HG02973 (cell line): Measurements from ENCODE around the gene CTNNA3.

ENCODE experiments used
- ATAC-seq: cut with Tn5 transposase; IDR thresholded peaks from one replicate; pipeline ENCODE4 v1.9.1; 2021; ENCODE audit warnings: moderate library complexity; ENCODE audit not compliant: unreplicated experiment

Gene CTNNA3

DNA sequence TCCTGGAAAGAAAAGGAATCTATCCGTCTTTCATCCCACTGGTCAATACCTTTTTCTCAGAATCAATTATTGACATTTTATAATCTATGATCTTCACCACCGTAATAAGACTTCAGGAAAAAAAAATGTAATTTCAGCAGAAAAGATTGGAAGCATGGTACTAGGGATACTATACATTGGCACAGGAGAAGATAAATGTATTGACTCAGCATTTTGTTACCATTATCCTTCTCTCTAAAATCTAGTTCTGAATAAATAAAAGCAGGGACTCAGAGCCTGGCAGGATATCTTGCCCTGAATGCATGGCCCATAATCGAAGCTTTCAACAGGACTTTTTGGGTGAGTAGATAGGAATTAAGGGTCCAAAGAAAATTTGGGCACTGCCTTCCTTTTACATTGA is 649.5 kb downstream of the CTNNA3 start:
- no peak for ATAC-seq

DNA sequence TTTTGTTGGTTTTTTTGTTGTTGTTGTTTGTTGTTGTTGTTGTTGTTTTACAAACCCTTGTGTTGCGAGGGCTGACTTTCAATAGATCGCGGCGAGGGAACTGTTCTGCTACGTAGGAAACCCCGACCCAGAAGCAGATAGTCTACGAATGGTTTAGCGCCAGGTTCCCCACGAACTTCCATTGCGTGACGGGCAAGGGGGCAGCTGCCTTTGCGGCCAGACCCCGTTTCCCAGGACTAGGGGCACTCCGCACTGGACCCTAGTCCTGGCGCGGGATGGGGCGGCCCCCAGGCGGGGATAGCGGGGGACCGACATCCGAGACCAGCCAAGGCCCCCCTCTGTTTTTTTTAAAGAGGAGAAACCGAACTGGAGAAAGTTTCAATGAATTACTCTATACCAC is 650.6 kb downstream of the CTNNA3 start:
- ATAC-seq = no peak

DNA sequence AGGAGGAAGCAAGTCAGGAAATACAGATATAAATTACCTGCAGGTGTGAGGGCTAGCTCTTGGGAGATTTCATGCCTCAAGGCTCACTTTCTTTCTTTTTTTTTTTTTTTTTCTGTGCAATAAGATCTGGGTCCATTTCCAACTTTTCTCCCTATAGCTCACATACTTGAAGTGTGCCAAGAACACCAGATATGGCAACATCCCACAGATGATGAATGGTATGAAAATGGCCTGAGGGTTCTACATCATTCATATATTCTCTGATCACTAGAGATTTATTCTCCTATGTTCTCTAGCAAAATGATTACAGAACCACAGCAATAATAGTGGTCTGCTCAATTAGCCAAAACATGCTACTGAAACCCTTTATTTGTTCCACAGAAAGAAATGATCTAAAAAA is 653.0 kb downstream of the CTNNA3 start:
- no peak for ATAC-seq

DNA sequence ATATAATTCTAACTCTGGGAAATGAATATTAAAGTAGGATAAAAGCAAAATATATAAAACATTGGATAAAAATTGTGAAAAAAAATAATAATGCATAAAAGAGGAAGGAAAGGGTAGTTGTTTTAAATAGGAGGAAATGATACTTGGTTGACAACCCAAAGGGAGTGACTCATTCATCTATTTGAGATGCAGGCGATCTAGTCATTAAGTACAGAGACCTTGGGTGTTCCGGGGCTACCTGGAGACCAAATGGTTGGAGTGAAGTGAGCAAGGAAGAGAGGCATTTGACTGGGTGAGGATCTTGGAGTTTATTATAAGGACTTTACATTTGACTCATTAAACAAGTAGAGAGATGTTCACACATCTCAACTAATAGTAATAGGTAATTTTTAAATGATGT is 659.2 kb downstream of the CTNNA3 start:
- no peak for ATAC-seq

DNA sequence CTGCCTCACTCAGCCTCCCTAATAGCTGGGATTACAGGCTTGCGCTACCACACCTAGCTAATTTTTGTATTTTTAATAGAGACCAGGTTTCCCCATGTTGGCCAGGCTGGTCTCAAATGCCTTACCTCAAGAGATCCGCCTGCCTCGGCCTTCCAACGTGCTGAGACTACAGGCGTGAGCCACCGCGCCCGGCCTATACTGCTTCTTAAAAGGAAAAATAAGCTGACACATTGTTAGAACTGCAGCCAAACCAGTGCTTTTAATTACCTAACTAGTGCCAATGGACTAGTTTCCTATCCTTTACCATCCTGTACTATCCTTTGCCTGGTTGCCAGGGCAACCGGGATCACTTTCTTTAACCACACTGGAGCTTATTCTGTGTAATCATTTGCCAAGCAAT is 662.1 kb downstream of the CTNNA3 start:
- ATAC-seq = no peak

DNA sequence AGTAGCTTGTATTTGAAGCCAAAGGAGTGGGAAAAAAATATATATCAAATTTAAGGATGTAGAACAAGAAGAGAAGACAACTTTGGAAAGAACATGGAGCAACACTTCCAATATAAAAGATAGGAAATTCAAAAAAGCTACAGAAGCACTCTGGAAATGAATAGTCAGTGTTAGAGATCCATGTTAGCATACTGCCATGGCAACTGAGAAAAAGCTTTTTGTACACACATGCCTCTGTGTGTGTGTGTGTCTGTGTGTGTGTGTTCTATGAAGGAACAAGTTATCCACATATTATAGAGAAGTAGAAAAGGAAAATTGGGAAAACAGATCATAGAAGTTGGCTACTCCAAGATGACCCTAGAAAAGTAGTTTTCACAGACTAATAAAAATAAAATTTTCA is 673.9 kb downstream of the CTNNA3 start:
- ATAC-seq = no peak

DNA sequence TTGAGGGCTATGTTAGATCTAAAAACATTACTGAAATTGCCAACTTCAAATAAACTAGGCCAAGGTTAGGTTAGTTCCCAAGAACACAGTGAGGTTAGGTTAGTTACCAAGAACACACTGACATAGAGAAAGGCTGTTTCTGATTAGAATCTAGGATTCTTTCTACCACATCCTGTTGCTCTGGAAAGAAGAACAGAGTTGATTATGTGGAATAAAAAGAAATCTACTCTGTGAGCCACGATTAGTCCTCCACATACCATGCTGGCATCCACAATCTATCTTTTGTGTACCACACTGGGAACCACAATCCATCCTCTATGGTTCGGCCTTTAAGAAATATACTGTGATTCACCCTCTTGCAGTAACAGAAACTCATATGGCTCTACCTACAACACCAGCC is 678.8 kb downstream of the CTNNA3 start:
- no peak for ATAC-seq

DNA sequence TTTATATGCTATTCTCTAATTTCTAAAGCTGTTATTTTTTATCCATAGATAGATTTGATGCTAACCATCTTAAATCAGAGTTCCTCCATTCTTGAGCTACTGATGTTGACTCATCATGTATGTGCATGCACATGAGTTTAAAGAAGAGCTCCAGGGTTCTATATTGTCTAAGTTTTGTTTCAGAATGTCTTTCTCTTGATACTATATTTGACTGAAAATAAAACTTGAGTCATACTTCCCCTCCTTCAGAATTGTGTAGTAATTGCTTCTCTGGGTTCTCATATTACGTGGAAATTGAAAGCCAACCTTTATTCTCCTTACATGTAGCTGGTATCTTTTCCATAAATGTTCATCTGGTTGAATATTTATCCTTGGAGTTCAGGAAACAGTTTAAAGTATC is 680.8 kb downstream of the CTNNA3 start:
- ATAC-seq = no peak

DNA sequence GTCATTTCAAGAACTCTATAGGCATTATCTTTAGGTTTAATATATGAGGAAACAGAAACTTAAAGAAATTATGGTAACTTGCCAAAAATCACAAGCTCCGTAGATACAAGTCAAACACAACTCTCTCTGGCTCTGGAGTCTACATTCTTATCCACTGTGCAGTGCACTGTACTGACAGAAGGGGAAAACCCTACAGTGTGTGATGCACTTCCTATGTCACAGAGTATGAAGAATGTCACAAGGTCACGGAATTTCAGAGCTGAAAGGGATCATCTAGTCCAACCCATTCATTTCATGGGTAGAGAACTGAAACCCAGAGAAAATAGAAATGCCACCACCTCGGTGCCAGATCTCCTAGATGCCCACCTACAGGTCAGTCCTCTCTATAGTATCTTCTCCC is 684.0 kb downstream of the CTNNA3 start:
- no peak for ATAC-seq

DNA sequence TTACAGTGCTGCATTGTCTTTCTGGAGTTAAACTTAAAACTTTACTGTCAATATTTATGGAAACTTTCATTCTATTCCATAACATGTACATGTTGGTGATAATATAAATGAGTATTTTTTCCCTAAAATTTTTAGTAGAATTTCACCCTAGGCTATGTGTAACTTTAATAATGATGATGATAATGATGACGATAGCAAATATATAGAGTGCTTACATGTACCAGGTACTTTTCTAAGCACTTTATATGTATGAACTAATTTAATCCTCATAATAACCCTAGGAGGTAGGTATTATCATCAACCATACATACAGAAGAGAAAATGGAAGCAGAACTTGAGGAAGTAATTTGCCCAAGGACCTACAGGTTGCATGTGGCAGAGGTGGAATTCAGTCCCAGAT is 684.5 kb downstream of the CTNNA3 start:
- no peak for ATAC-seq

DNA sequence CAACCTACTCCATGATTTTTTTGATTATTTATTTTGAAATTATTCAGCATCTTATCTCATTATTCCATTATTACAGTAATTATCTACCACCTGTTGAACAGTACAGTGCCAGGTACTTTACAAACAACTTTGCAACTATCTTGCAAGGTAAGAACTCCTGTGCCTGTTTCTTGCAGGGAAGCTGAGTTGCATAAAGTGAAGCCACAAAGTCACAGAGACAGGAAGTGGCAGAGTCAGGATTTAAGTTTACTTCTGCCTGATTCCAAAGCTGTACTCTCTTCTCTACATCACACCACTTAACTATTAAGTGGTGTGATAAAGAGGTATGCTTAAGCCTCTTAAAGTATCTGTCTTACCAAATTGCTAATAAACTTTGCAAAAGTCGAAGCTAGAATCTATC is 690.0 kb downstream of the CTNNA3 start:
- ATAC-seq = no peak

DNA sequence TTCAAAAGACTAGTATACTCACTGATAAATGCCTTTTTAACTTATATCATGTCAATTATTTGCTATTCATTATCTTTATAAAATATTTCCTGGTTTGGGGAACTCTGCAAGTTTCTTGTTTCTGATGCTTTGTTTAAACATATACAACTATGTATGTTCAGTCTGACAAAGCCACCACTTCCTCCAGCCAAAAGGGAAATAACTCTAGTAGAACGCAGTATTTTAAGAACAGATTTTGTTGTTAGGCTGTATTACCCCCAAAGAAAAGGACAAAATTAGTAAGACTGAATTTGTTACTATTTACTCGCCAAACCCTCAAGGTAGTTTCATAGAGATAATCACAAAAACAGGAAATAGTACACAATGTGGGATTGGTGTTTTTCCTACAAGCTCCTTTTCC is 691.3 kb downstream of the CTNNA3 start:
- ATAC-seq = no peak

DNA sequence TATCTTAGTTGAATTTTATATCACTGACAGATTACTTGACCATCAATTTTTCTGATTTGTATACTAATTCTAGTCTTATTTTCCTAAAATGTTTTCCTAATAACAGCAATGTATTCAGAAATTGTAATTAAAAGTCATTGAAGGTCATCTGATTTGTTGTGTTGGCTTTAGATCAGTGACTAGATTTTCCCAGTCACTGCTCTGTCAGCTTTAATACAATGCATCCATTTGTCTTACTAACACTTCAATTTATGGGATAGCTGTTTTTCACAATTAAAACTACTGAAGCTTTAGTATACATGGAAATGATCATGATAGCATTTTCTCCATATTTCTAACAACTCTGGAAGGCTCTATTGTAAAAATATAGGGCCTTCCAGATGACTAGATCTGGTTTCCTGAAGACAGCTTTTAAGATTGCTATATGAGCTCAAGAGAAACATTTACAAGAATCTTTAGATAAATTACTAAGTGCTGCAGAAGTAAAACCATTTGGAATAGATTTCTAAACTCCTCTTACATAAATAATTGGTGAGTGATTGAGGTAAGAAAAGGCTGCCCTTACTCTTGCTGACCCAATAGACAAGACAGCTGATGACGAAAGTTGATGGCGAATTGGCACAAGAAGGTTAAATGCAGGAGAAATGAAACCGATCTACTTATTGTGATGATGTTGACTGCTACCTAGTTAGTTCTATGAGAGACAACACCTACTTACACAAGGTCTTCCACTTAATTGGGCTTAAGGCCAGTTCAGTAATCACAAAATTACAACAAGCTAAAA is 696.0 kb downstream of the CTNNA3 start:
- no peak for ATAC-seq

DNA sequence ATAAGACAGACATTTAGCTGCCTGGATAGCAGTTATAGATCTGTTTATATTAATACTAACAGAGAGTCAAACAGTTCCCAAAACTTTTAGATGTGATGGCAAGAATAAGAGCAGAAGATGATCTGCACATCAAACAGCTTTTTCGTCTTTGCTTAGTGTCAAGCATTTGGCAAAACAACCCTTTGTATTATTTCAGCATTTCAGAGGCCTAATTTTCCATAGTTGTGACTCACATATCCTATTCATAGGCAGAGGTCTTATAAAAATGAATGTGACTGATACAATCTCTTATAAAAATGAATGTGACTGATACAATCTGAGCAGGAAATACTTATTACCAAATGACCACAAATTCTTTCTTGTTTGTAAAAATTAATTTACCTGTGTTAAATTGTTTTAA is 699.0 kb downstream of the CTNNA3 start:
- ATAC-seq = no peak

DNA sequence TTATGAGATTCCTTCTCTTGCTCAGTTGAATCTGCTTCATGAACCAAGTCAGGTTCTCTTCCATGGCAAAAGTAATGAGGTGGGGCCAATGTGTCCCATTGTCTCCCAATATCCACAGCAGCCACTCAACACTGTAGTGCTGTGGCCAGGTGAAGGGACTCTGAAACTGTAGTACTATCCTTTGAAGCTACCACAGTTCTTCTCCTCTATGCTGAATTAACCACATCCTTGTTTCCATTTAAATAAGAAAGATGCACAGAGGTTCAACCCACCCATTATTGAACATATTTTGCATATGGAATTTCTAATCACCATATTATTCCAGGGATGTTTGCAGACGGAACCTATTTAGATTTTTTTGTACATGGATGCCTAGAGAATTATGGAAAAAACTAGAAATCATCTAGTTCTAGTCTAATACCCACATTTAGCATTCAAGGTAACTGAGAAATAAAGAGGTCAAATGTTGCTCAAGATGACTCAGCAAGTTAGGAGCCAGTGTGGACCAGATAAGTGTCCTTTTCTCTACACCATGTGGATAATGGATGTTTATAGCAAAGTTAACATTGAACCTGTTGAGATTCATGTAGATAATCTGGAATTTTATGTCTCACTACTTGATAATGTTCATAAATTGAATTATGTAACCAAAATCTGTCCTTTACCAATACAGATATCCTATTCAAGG is 705.7 kb downstream of the CTNNA3 start:
- ATAC-seq = no peak

DNA sequence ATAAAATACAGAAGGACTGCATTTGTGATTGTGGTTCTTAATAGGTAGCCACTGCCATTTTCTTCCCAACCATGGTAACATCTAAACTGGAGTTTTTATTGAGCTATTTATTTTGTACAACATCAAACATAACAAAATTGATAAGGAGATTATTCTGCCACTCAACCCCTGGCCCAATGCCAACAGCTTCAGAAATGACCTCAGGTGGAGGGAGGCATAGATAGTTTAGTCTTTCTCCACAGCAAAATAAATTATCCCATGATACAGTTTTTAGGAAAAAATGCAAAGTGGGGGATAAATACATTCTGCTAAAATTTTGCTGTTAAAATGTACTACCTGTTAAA is 712.5 kb downstream of the CTNNA3 start:
- no peak for ATAC-seq

DNA sequence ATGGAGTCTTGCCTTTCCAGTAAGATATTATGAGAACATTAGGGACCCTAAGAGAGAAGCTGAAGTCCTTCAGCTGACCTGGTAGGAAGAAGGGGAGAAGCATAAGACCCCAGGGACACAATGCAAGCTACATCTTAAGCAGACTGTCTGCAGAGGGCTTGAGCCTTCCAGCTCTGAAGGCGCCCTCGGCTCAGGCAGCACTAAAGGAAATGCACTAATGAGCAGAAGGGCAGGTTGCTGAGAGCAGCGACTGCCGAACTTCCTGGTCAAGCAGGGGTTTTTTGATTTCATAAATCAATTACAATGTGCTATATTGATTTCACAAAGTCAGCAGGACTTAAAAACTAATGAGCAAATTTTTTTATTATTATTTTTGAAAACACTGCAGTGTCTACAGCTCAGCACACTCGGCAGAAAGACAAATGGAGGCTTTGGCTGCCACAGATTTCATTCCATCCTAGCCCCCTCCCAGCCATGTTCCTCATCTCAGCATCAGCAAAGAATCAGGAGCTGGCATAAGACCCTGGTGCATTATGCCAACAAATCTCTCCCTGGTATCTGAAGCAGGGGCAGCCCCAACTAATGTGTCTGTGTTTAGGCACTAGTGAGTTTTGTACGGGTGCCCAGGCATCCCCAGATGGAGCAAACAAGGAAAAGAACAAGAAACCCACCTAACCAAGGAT is 713.1 kb downstream of the CTNNA3 start:
- ATAC-seq = no peak

DNA sequence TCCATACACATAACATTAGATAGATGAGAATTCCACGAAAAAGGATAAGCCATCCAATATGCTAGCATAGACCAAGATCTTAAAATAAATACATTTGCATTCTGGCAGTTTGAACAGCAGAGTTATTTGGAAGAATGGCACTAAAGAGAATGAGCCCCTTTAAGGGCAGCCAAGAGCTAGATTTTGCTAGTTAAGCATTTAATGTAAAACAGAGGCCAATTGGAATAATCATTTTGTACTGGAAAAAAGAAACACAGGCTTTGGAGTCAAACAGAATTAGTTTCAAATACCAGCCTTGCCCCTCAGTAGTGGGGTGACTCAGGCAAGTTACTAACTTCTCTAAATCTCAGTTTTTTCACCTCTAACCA is 714.0 kb downstream of the CTNNA3 start:
- no peak for ATAC-seq

DNA sequence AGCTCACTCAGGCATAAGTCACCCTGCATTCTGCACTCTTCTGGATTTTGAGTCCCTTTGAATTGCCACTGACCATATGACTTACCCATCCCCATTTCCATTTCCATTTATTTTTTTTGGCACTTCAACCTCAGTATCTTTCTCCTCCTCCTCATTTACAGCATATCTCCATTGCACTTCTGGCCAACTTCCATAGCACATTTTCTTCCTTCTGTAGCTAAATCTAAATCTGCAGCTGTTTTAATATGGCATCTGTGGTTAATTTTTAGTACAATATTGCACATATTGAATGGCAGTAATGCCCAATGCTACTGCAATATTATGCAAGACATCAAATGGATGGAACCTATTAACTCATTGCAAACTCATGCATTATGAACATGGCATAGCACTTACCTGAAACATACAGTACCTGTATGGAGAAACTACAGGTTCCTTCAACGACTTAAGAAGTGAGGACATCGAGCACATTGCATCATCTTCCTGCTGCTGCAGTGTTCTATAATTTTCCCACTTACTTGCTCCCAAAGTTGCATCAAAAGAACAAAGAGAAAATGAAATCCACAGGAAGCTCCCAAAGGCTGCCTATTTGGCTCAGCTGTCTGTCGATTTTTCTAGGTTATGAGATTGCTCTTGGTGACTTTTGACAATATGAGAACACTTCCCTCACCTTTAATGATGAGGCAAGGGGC is 714.5 kb downstream of the CTNNA3 start:
- ATAC-seq = no peak

DNA sequence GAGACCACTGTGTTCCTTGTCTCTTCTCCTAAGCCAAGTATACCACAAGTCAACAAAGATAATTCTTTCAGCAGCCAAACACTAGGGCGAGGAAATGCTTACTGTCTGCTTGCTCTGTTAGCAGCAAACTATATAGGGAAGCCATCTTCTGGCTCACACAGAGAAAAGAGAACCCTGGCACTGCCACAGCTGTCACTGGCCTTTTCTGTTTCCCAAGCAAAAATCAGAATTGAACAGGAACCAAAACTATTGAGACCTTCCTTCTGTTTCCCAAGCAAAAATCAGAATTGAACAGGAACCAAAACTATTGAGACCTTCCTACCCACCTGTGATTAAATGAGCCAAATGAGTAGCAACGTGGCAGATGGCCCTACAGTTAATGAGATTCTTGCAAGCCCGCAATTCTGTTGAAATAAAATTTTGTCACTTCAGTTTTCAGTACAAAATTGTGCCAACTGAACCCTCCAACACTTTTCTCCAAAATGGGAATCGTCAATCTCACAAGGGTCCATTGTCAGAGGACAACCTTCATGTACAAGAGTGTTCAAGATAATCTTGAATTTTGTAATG is 715.7 kb downstream of the CTNNA3 start:
- no peak for ATAC-seq

DNA sequence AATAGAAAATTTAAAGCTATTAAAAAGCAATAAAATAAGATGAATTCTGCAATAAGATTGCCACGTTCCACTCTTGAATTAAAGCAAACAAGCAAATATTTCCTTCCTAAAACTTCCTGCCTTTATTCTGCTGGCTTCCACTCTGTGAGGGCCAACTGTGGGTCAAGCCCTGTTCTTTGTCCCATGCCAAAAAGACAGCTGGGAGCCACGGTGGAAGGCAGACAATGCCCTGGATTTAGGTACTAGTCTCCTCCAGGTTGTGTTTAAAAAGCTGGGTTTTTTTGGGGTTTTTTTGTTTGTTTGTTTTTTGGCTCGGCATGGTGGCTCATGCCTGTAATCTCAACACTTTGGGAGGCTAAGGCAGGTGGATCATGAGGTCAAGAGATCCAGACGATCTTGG is 731.0 kb downstream of the CTNNA3 start:
- no peak for ATAC-seq
